ENCODE measurements around the gene ULK2.
"Not testable (repeated sequence)": the region's sequence is repeated elsewhere in the genome, so short reads cannot be mapped to it uniquely, and the experiment has no call there.

The ULK2 gene

GRCh38 chr17:19766016-19766415 lies 101.7 kb downstream of the ULK2 start:
- DNase-seq = no peak

GRCh38 chr17:19763991-19764390 lies 103.7 kb downstream of the ULK2 start:
- DNase-seq = not testable (repeated sequence)

GRCh38 chr17:19763416-19763815 lies 104.3 kb downstream of the ULK2 start:
- DNase-seq = no peak

- DNase-seq = peak; percentile 32
Observed at GRCh38 chr17:19762515-19762961, 105.2 kb downstream of the ULK2 start.

- DNase-seq = no peak
Observed at GRCh38 chr17:19760746-19761145, 107.0 kb downstream of the ULK2 start.

- no peak for DNase-seq
Observed at GRCh38 chr17:19759568-19760549, 107.9 kb downstream of the ULK2 start.

- no peak for DNase-seq
Observed at GRCh38 chr17:19757536-19758180, 110.1 kb downstream of the ULK2 start.

GRCh38 chr17:19756546-19756945 lies 111.2 kb downstream of the ULK2 start:
- no peak for DNase-seq

- DNase-seq = no peak
Observed at GRCh38 chr17:19755821-19756510, 111.8 kb downstream of the ULK2 start.

GRCh38 chr17:19755392-19755791 lies 112.3 kb downstream of the ULK2 start:
- DNase-seq = no peak

GRCh38 chr17:19753661-19754463 lies 113.9 kb downstream of the ULK2 start:
- peak; percentile 55 for DNase-seq

GRCh38 chr17:19753051-19753509 lies 114.7 kb downstream of the ULK2 start:
- no peak for DNase-seq

- no peak for DNase-seq
Observed at GRCh38 chr17:19752216-19753050, 115.3 kb downstream of the ULK2 start.

GRCh38 chr17:19750835-19751234 lies 116.9 kb downstream of the ULK2 start:
- no peak for DNase-seq

- DNase-seq = no peak
Observed at GRCh38 chr17:19750020-19750572, 117.6 kb downstream of the ULK2 start.

- peak; percentile 27 for DNase-seq
Observed at GRCh38 chr17:19748807-19749193, 118.9 kb downstream of the ULK2 start.

- DNase-seq = peak; percentile 62
Observed at GRCh38 chr17:19747829-19748806, 119.6 kb downstream of the ULK2 start, which contains the start of gene ALDH3A1. ALDH3A1 (minus strand) TSS chr17:19748298; CDS start chr17:19745129, 3,169 bp downstream.

GRCh38 chr17:19747159-19747719 lies 120.5 kb downstream of the ULK2 start:
- DNase-seq = no peak

- DNase-seq = no peak
Observed at GRCh38 chr17:19746517-19746916, 121.2 kb downstream of the ULK2 start.
